C4-2B (cell line): ENCODE data around the gene TADA2B.

ENCODE experiments used
- H3K27ac ChIP-seq: fragments of 450-650 bp; 2 replicates; pipeline ENCODE4 v1.5.1; 2017
- CTCF ChIP-seq: fragments of 450-650 bp; conservative IDR thresholded peaks from 2 replicates; pipeline ENCODE4 v1.5.1; 2017; ENCODE audit warnings: mild to moderate bottlenecking
- ZFX ChIP-seq: fragments of 450-650 bp; IDR thresholded peaks from 2 replicates; pipeline ENCODE4 v1.6.1; 2017

The TADA2B gene

GRCh38 chr4:7054106-7054880 is 11.1 kb downstream of the TADA2B start:
- no peak for TF ChIP-seq CTCF
- TF ChIP-seq ZFX, result no peak
- no peak overlapping the region for H3K27ac ChIP-seq

GRCh38 chr4:7055111-7055989 is 12.2 kb downstream of the TADA2B start:
- TF ChIP-seq CTCF (no peak), ZFX (no peak)
- H3K27ac ChIP-seq, result no peak overlapping the region

- H3K27ac ChIP-seq, result no peak overlapping the region
- TF ChIP-seq CTCF, result no peak
- no peak for TF ChIP-seq ZFX
These were observed 12.8 kb downstream of the TADA2B start for GRCh38 chr4:7055990-7056325.

- no peak overlapping the region for H3K27ac ChIP-seq
- no peak for TF ChIP-seq CTCF
- no peak for TF ChIP-seq ZFX
These were observed 15.6 kb downstream of the TADA2B start for GRCh38 chr4:7058792-7059191.

GRCh38 chr4:7059662-7060061 is 16.5 kb downstream of the TADA2B start:
- H3K27ac ChIP-seq, result no peak overlapping the region
- TF ChIP-seq ZFX, result no peak

- no peak for TF ChIP-seq ZFX
- TF ChIP-seq CTCF, result no peak
- H3K27ac ChIP-seq, result no peak overlapping the region
These were observed 17.4 kb downstream of the TADA2B start for GRCh38 chr4:7060346-7061150.

- TF ChIP-seq CTCF, result no peak
- TF ChIP-seq ZFX, result no peak
- H3K27ac ChIP-seq, result no peak overlapping the region
These were observed 18.6 kb downstream of the TADA2B start for GRCh38 chr4:7061815-7062214.
